ENCODE results near the gene CLCN3.

The CLCN3 gene

GRCh38 chr4:169601016-169601771 is 19.2 kb upstream of the CLCN3 start:
- no peaks in the 10 kb centered on the region for H3K79me2 ChIP-seq
- H3K9ac ChIP-seq = no peak overlapping the region
- TF ChIP-seq CTCF (IDR thresholded peaks at IDR 0.05) = no peak
- no peak overlapping the region for H2AFZ ChIP-seq
- no peaks in the 10 kb centered on the region for H3K36me3 ChIP-seq (ENCODE audit: control insufficient read depth, insufficient read depth, low read length)
- H3K4me2 ChIP-seq (ENCODE audit: low read length) = no peak overlapping the region
- H3K27me3 ChIP-seq (ENCODE audit: control insufficient read depth, insufficient read depth, low read length) = no peaks in the 10 kb centered on the region
- no peak overlapping the region for H3K27ac ChIP-seq
- no peaks in the 10 kb centered on the region for H3K4me1 ChIP-seq
- H3K9me3 ChIP-seq (ENCODE audit: control insufficient read depth, low read length) = no peaks in the 10 kb centered on the region
- no peak overlapping the region for H3K4me3 ChIP-seq (ENCODE audit: low read depth, low read length)

- no peaks in the 10 kb centered on the region for H3K9me3 ChIP-seq (ENCODE audit: control insufficient read depth, low read length)
- no peak overlapping the region for H3K4me2 ChIP-seq (ENCODE audit: low read length)
- no peaks in the 10 kb centered on the region for H3K79me2 ChIP-seq
- no peaks in the 10 kb centered on the region for H3K27me3 ChIP-seq (ENCODE audit: control insufficient read depth, insufficient read depth, low read length)
- H3K36me3 ChIP-seq (ENCODE audit: control insufficient read depth, insufficient read depth, low read length) = no peaks in the 10 kb centered on the region
- H3K4me3 ChIP-seq (ENCODE audit: low read depth, low read length) = no peak overlapping the region
- no peak overlapping the region for H3K27ac ChIP-seq
- no peak for TF ChIP-seq CTCF (IDR thresholded peaks at IDR 0.05)
- H3K4me1 ChIP-seq = no peaks in the 10 kb centered on the region
- H2AFZ ChIP-seq = no peak overlapping the region
- H3K9ac ChIP-seq = no peak overlapping the region
Measured at GRCh38 chr4:169603312-169603711, 17.1 kb upstream of the CLCN3 start.

GRCh38 chr4:169604131-169604900 is 16.1 kb upstream of the CLCN3 start:
- no peak overlapping the region for H2AFZ ChIP-seq
- H3K9me3 ChIP-seq (ENCODE audit: control insufficient read depth, low read length) = no peaks in the 10 kb centered on the region
- no peak overlapping the region for H3K4me3 ChIP-seq (ENCODE audit: low read depth, low read length)
- no peaks in the 10 kb centered on the region for H3K79me2 ChIP-seq
- no peak overlapping the region for H3K9ac ChIP-seq
- no peaks in the 10 kb centered on the region for H3K36me3 ChIP-seq (ENCODE audit: control insufficient read depth, insufficient read depth, low read length)
- H3K27ac ChIP-seq = no peak overlapping the region
- no peaks in the 10 kb centered on the region for H3K4me1 ChIP-seq
- no peaks in the 10 kb centered on the region for H3K27me3 ChIP-seq (ENCODE audit: control insufficient read depth, insufficient read depth, low read length)
- no peak for TF ChIP-seq CTCF (IDR thresholded peaks at IDR 0.05)
- no peak overlapping the region for H3K4me2 ChIP-seq (ENCODE audit: low read length)

GRCh38 chr4:169604903-169605331 is 15.5 kb upstream of the CLCN3 start:
- H3K9ac ChIP-seq = no peak overlapping the region
- H3K4me2 ChIP-seq (ENCODE audit: low read length) = no peak overlapping the region
- no peaks in the 10 kb centered on the region for H3K36me3 ChIP-seq (ENCODE audit: control insufficient read depth, insufficient read depth, low read length)
- no peak overlapping the region for H2AFZ ChIP-seq
- H3K79me2 ChIP-seq = no peaks in the 10 kb centered on the region
- no peak overlapping the region for H3K27ac ChIP-seq
- H3K4me3 ChIP-seq (ENCODE audit: low read depth, low read length) = no peak overlapping the region
- H3K27me3 ChIP-seq (ENCODE audit: control insufficient read depth, insufficient read depth, low read length) = no peaks in the 10 kb centered on the region
- H3K9me3 ChIP-seq (ENCODE audit: control insufficient read depth, low read length) = no peaks in the 10 kb centered on the region
- TF ChIP-seq CTCF (IDR thresholded peaks at IDR 0.05) = no peak
- no peaks in the 10 kb centered on the region for H3K4me1 ChIP-seq

All from parathyroid adenoma (tissue), 2 donors.